ENCODE measurements around the gene RAP1GAP2.
A peak's percentile ranks its signal among the peaks of the same experiment; 100 is the strongest.
"Not testable (repeated sequence)": the region's sequence is repeated elsewhere in the genome, so short reads cannot be mapped to it uniquely, and the experiment has no call there.

Gene RAP1GAP2

GRCh38 chr17:2815781-2816185, 19.5 kb downstream of the RAP1GAP2 start:
- peak; percentile 92 for DNase-seq

GRCh38 chr17:2816688-2817087, 20.4 kb downstream of the RAP1GAP2 start:
- DNase-seq, result no peak

- not testable (repeated sequence) for DNase-seq
Observed at GRCh38 chr17:2819294-2819693, 23.1 kb downstream of the RAP1GAP2 start.

- peak; percentile 25 for DNase-seq
Observed at GRCh38 chr17:2819921-2820501, 23.8 kb downstream of the RAP1GAP2 start.

GRCh38 chr17:2821868-2822267, 25.6 kb downstream of the RAP1GAP2 start:
- DNase-seq, result no peak

- no peak for DNase-seq
Observed at GRCh38 chr17:2822358-2822757, 26.1 kb downstream of the RAP1GAP2 start.

- no peak for DNase-seq
Observed at GRCh38 chr17:2825253-2825970, 29.2 kb downstream of the RAP1GAP2 start.

- peak; percentile 93 for DNase-seq
Observed at GRCh38 chr17:2828397-2829038, 32.3 kb downstream of the RAP1GAP2 start.

GRCh38 chr17:2830678-2831077, 34.4 kb downstream of the RAP1GAP2 start:
- DNase-seq, result no peak

- no peak for DNase-seq
Observed at GRCh38 chr17:2835780-2836179, 39.5 kb downstream of the RAP1GAP2 start.

GRCh38 chr17:2837147-2837561, 40.9 kb downstream of the RAP1GAP2 start:
- no peak for DNase-seq

GRCh38 chr17:2841606-2842005, 45.4 kb downstream of the RAP1GAP2 start:
- peak; percentile 26 for DNase-seq

- DNase-seq, result no peak
Observed at GRCh38 chr17:2842464-2842863, 46.2 kb downstream of the RAP1GAP2 start.

- peak; percentile 71 for DNase-seq
Observed at GRCh38 chr17:2844416-2844815, 48.2 kb downstream of the RAP1GAP2 start.

GRCh38 chr17:2847381-2848333, 51.4 kb downstream of the RAP1GAP2 start:
- DNase-seq, result peak; percentile 39

- no peak for DNase-seq
Observed at GRCh38 chr17:2849327-2849670, 53.1 kb downstream of the RAP1GAP2 start.

- DNase-seq, result no peak
Observed at GRCh38 chr17:2850991-2851390, 54.8 kb downstream of the RAP1GAP2 start.

- no peak for DNase-seq
Observed at GRCh38 chr17:2851615-2852014, 55.4 kb downstream of the RAP1GAP2 start.

GRCh38 chr17:2852221-2852620, 56.0 kb downstream of the RAP1GAP2 start:
- DNase-seq, result no peak

- peak; percentile 40 for DNase-seq
Observed at GRCh38 chr17:2852729-2853282, 56.6 kb downstream of the RAP1GAP2 start.

- DNase-seq, result peak; percentile 60
Observed at GRCh38 chr17:2853283-2854142, 57.3 kb downstream of the RAP1GAP2 start.

Data from NCI-H82 (cell line).